ENCODE measurements around the gene GABRB1. TPM values are rescaled to one million over a fixed set of nuclear protein-coding genes. Genes with fewer than 3 reads are reported as not detected.

The GABRB1 gene
- total and polyA plus RNA-seq, 2 of the 8 experiments (the other 6 are each of a cell fraction or from before 2014, with no cell fraction given), result 0.22 to 0.38 TPM

GRCh38 chr4:47057991-47058390 lies 26.6 kb downstream of the GABRB1 start:
- Histone ChIP-seq H2BK20ac (ENCODE audit: low read length) (no peak overlapping the region), H3K23ac (ENCODE audit: insufficient read length) (no peak overlapping the region), H3K9ac (replicated peaks in 1 of 4; ENCODE audit: extremely low read depth in 1 of 4, low read depth in 3 of 4, low read length in 3 of 4) (no peak overlapping the region), H3K18ac (ENCODE audit: extremely low read depth, low read length) (no peak overlapping the region), H3K4me3 (ENCODE audit: extremely low read depth in 1 of 4, insufficient read depth in 2 of 4, low read depth in 3 of 4, low read length in 4 of 4) (no peak overlapping the region), H3K14ac (ENCODE audit: insufficient read length) (no peak overlapping the region), H3K27ac (ENCODE audit: low read depth, low read length) (no peak overlapping the region), H3K27me3 (replicated peaks in 1 of 4; ENCODE audit: control insufficient read depth in 3 of 4, extremely low read depth in 1 of 4, insufficient read depth in 3 of 4, low read length in 3 of 4) (no peaks in the 10 kb centered on the region), H3K23me2 (ENCODE audit: low read depth, low read length) (no peaks in the 10 kb centered on the region), H3K4me1 (replicated peaks in 1 of 4; ENCODE audit: control insufficient read depth in 3 of 4, insufficient read depth in 4 of 4, low read length in 3 of 4) (no peaks in the 10 kb centered on the region), H2BK15ac (ENCODE audit: low read length) (no peak overlapping the region), H3K4ac (replicated peaks; ENCODE audit: insufficient read length, low read depth, low read length) (no peak overlapping the region), H3K4me2 (ENCODE audit: insufficient read depth in 1 of 2, low read depth in 2 of 2, low read length in 2 of 2) (no peak overlapping the region), H3K9me3 (ENCODE audit: insufficient read depth in 2 of 2, low read depth in 1 of 2, low read length in 1 of 2) (no peaks in the 10 kb centered on the region), H4K20me1 (replicated peaks in 1 of 2; ENCODE audit: control insufficient read depth in 1 of 2, insufficient read depth in 2 of 2, low read length in 2 of 2) (no peaks in the 10 kb centered on the region), H3K79me1 (ENCODE audit: low read depth, low read length) (no peaks in the 10 kb centered on the region), H4K8ac (ENCODE audit: extremely low read depth, insufficient read depth, low read length) (no peak overlapping the region), H3K79me2 (ENCODE audit: control insufficient read depth in 1 of 2, insufficient read depth in 2 of 2, low read length in 2 of 2) (no peaks in the 10 kb centered on the region), H2BK12ac (ENCODE audit: low read depth, low read length) (no peak overlapping the region), H2BK120ac (replicated peaks; ENCODE audit: low read depth, low read length) (no peak overlapping the region), H3K36me3 (ENCODE audit: control insufficient read depth in 2 of 4, insufficient read depth in 4 of 4, low read length in 3 of 4) (no peaks in the 10 kb centered on the region), H2BK5ac (ENCODE audit: low read depth, low read length) (no peak overlapping the region), H3K56ac (replicated peaks; ENCODE audit: insufficient read length, low read depth, low read length) (no peak overlapping the region), H2AK5ac (ENCODE audit: low read depth, low read length) (no peak overlapping the region), H4K91ac (replicated peaks; ENCODE audit: insufficient read length, low read length) (no peak overlapping the region), H2AFZ (ENCODE audit: low read length) (no peak overlapping the region), H4K5ac (ENCODE audit: insufficient read length, low read depth, low read length) (no peak overlapping the region)
- DNase-seq (ENCODE audit: low read depth in 1 of 2, low spot score in 2 of 2) (no peak), FAIRE-seq (no peak)
- 85% methylated on average over 2 of the region's 2 CpGs; no CpG with 5 or more reads in 1 of the 2 experiments for WGBS, 2 experiments (ENCODE audit: extremely low coverage in 1 of 2, insufficient coverage in 1 of 2, insufficient read length in 1 of 2, insufficient replicate concordance in 2 of 2, low coverage in 1 of 2, low lambda C conversion rate in 2 of 2, missing lambda C conversion rate in 1 of 2)
- CTCF ChIA-PET (ENCODE audit: partially characterized antibody), result interaction anchor here (1.0 kb wide), 1 partner anchor 24 kb away, joined by 3 read pairs; no protein-coding TSS in a partner anchor
- TF ChIP-seq CBX5 (IDR thresholded peaks at IDR 0.05; ENCODE audit: low read depth, low read length), result no peak
- TF ChIP-seq SIN3A (conservative IDR thresholded peaks at IDR 0.05 in 1 of 2, IDR thresholded peaks at IDR 0.05 in 1 of 2; ENCODE audit: low read depth in 1 of 2, low read length in 2 of 2), result no peak
- TF ChIP-seq NANOG (IDR thresholded peaks at IDR 0.05; ENCODE audit: insufficient read depth, low read depth, low read length, poor library complexity, severe bottlenecking), result no peak
- TF ChIP-seq JUND (IDR thresholded peaks at IDR 0.05; ENCODE audit: low read length), result no peak
- TF ChIP-seq TAF7 (optimal IDR thresholded peaks at IDR 0.05; ENCODE audit: borderline replicate concordance, low read depth, low read length), result no peak
- TF ChIP-seq YY1 (IDR thresholded peaks at IDR 0.05; ENCODE audit: low read depth, low read length), result no peak
- TF ChIP-seq ASH2L (IDR thresholded peaks at IDR 0.05; ENCODE audit: low read length), result no peak
- no peak for TF ChIP-seq ZNF274 (IDR thresholded peaks at IDR 0.05; ENCODE audit: borderline replicate concordance, extremely low read depth, low read length)
- POLR2A ChIA-PET (ENCODE audit: partially characterized antibody), result no interaction called here

All from H1 (cell line).